ENCODE results near the gene NAGPA. TPM values are rescaled to one million over a fixed set of nuclear protein-coding genes. Genes with fewer than 3 reads are reported as not detected.

The NAGPA gene
- total and polyA plus RNA-seq, 2 of the 13 experiments (the other 11 are each of a cell fraction or from before 2014, with no cell fraction given) = 27.1 to 60.3 TPM

- TF ChIP-seq GMEB1 (CRISPR knock-in tag; IDR thresholded peaks at IDR 0.05; ENCODE audit: borderline replicate concordance) = peak; percentile 83
- peak; percentile 22; the same call in 1 of the 2 replicates for TF ChIP-seq HNF4A (CRISPR knock-in tag; IDR thresholded peaks at IDR 0.05)
- TF ChIP-seq KLF9 (CRISPR knock-in tag; IDR thresholded peaks at IDR 0.05; ENCODE audit: low read depth) = no peak
- TF ChIP-seq BRCA1 (CRISPR knock-in tag; IDR thresholded peaks at IDR 0.05) = 0 out of 2 replicates have a peak, but pooled peaks have one; percentile 30
- no peak; the same call in 1 of the 2 replicates for TF ChIP-seq ZFAT (CRISPR knock-in tag; conservative IDR thresholded peaks at IDR 0.05)
- TF ChIP-seq PRDM4 (CRISPR knock-in tag; IDR thresholded peaks at IDR 0.05; ENCODE audit: borderline replicate concordance) = no peak; the same call in 1 of the 2 replicates
- TF ChIP-seq E2F5 (CRISPR knock-in tag; conservative IDR thresholded peaks at IDR 0.05) = 0 out of 2 replicates have a peak, but pooled peaks have one; percentile 65
- no peak for TF ChIP-seq EHMT2 (IDR thresholded peaks at IDR 0.05; ENCODE audit: borderline replicate concordance, low read depth, low read length)
- no peak for TF ChIP-seq JUN (CRISPR knock-in tag; IDR thresholded peaks at IDR 0.05)
- peak; percentile 97 for TF ChIP-seq ZNF792 (CRISPR knock-in tag; IDR thresholded peaks at IDR 0.05)
- TF ChIP-seq KLF6 (CRISPR knock-in tag; IDR thresholded peaks at IDR 0.05) = peak; percentile 91; the same call in 1 of the 2 replicates
- TF ChIP-seq ZNF281 (CRISPR knock-in tag; IDR thresholded peaks at IDR 0.05; ENCODE audit: borderline replicate concordance) = peak; percentile 44; the same call in 1 of the 2 replicates
- no peak for TF ChIP-seq EEA1 (CRISPR knock-in tag; IDR thresholded peaks at IDR 0.05; ENCODE audit: borderline replicate concordance)
- TF ChIP-seq ZNF496 (CRISPR knock-in tag; IDR thresholded peaks at IDR 0.05; ENCODE audit: insufficient replicate concordance) = no peak
- TF ChIP-seq SOX5 (CRISPR knock-in tag; IDR thresholded peaks at IDR 0.05; ENCODE audit: borderline replicate concordance) = peak; percentile 73
- peak; percentile 96 for TF ChIP-seq MLX (CRISPR knock-in tag; IDR thresholded peaks at IDR 0.05)
- no peak; the same call in 1 of the 2 replicates for TF ChIP-seq TSC22D2 (CRISPR knock-in tag; IDR thresholded peaks at IDR 0.05; ENCODE audit: borderline replicate concordance)
- TF ChIP-seq ZNF382 (CRISPR knock-in tag; IDR thresholded peaks at IDR 0.05; ENCODE audit: borderline replicate concordance) = no peak
- TF ChIP-seq NBN (conservative IDR thresholded peaks at IDR 0.05) = no peak
These were observed 38.1 kb upstream of the NAGPA start, which contains the start of gene ALG1 (continued) for GRCh38 chr16:5071681-5072333.

All from HepG2 (cell line).